Gastrocnemius medialis (tissue), 4 donors: Measurements from ENCODE around the gene OR2T11. TPM values are rescaled to one million over a fixed set of nuclear protein-coding genes. Genes with fewer than 3 reads are reported as not detected.
"Not testable (repeated sequence)": the region's sequence is repeated elsewhere in the genome, so short reads cannot be mapped to it uniquely, and the experiment has no call there.

Experiments used
- ATAC-seq, 2 donors: fragments of 150-250 bp; one replicate each; pipeline ENCODE4 v1.9.1; 2016
- DNase-seq, 2 donors: peaks; one replicate each; pipeline ENCODE4 v3.0.0-alpha.2; 2019
- H3K27ac ChIP-seq, 4 donors: fragments of 200-600 bp; sonication (generic); 1 replicate in 1 of 4; 2 replicates in 3 of 4; pipeline ENCODE4 v1.5.1; 2016 to 2018; ENCODE audit warnings: mild to moderate bottlenecking in 2 of 4, moderate library complexity in 1 of 4
- H3K27me3 ChIP-seq, 3 donors: fragments of 200-600 bp; sonication (generic) in 2 of 3; 1 replicate in 1 of 3; 2 replicates in 2 of 3; pipeline versions ENCODE4 v1.5.1 to v1.6.0; 2016 to 2019; ENCODE audit warnings: mild to moderate bottlenecking in 1 of 3, moderate library complexity in 1 of 3
- H3K36me3 ChIP-seq, 2 donors: fragments of 200-600 bp; sonication (generic) in 1 of 2; one replicate each; pipeline ENCODE4 v1.5.1; 2017 to 2018
- H3K4me1 ChIP-seq, 2 donors: fragments of 200-600 bp; sonication (generic) in 1 of 2; one replicate each; pipeline ENCODE4 v1.5.1; 2016 to 2017; ENCODE audit warnings: mild to moderate bottlenecking in 2 of 2
- H3K4me3 ChIP-seq, 4 donors: fragments of 200-600 bp; sonication (generic) in 3 of 4; 1 replicate in 1 of 4; 2 replicates in 3 of 4; pipeline ENCODE4 v1.5.1; 2016 to 2019; ENCODE audit warnings: mild to moderate bottlenecking in 2 of 4
- H3K9me3 ChIP-seq, 3 donors: fragments of 200-600 bp; sonication (generic) in 2 of 3; 1 replicate in 1 of 3; 2 replicates in 2 of 3; pipeline ENCODE4 v1.5.1; 2016 to 2019
- POLR2A ChIP-seq, 2 donors: fragments of 450-650 bp; IDR thresholded peaks; one replicate each; pipeline ENCODE4 v1.6.1; 2017; ENCODE audit warnings: antibody characterized with exemption in 2 of 2, mild to moderate bottlenecking in 2 of 2, moderate library complexity in 2 of 2
- in situ Hi-C, 4 donors: fragments of 200-750 bp; cut with MboI; loops; one replicate each; pipeline versions ENCODE4 v1.15.0 to v1.8.0; 2017; ENCODE audit warnings: low sequenced_read_pairs in 4 of 4
- intact Hi-C: fragments of 100-400 bp; cut with DNase I; formaldehyde crosslinking; loops from one replicate; pipeline ENCODE4 v1.15.1; 2023; ENCODE audit warnings: low total_unique reads
- total RNA-seq, 4 donors: library from RNA; depleted of rRNA; stranded (reverse); fragments of >200 nt; gene quantifications; one replicate each; pipeline versions ENCODE4 v1.1.0 to v1.2.3, GENCODE V29; 2016
- TF ChIP-seq, protein P1 (sequence below), 5 experiments: fragments of 450-650 bp in 3 of 5; fragments of 200-600 bp in 2 of 5; sonication (generic) in 2 of 5; IDR thresholded peaks in 4 of 5; conservative IDR thresholded peaks in 1 of 5; 1 replicate in 4 of 5; 2 replicates in 1 of 5; pipeline ENCODE4 v1.5.1; 2016 to 2019; ENCODE audit warnings: antibody characterized with exemption in 5 of 5, mild to moderate bottlenecking in 3 of 5, moderate library complexity in 3 of 5

OR2T11 gene, protein sequence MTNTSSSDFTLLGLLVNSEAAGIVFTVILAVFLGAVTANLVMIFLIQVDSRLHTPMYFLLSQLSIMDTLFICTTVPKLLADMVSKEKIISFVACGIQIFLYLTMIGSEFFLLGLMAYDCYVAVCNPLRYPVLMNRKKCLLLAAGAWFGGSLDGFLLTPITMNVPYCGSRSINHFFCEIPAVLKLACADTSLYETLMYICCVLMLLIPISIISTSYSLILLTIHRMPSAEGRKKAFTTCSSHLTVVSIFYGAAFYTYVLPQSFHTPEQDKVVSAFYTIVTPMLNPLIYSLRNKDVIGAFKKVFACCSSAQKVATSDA
- not detected for total RNA-seq

- H3K9me3 ChIP-seq, H3K4me3 ChIP-seq, ATAC-seq, H3K36me3 ChIP-seq, DNase-seq, in situ Hi-C loops, H3K4me1 ChIP-seq, intact Hi-C loops, H3K27ac ChIP-seq, H3K27me3 ChIP-seq: not testable (repeated sequence)
Observed at GRCh38 chr1:248634991-248635390, at the start of gene OR2T11. Gene OR2T11 (minus strand): TSS chr1:248635091. CDS start chr1:248627128, 7,963 bp downstream.

DNA sequence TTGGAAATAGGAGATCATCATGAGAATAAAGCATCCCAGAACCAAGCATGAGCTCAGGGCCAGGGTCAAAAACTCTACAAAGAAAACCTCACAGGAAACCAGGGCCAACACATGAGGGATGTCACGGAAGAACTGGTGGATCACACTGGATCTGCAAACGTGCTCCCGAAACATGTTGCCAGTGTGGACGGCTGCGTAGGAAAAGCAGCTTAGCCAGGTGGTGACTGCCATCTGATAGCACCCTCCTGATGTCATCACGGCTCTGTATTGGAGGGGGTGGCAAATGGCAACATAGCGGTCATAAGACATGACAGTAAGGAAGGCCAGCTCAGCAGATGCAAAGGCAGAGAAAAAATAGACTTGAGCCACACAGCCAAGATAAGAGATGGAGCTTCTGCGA is 46.8 kb upstream of the OR2T11 start:
- intact Hi-C loops = no loop called here
- H3K4me1 ChIP-seq = no peaks in the 10 kb centered on the region
- no peaks in the 10 kb centered on the region for H3K9me3 ChIP-seq
- no peak overlapping the region for H3K4me3 ChIP-seq
- DNase-seq (no peak), ATAC-seq (no peak)
- no peaks in the 10 kb centered on the region for H3K36me3 ChIP-seq
- peaks cover 0 to 3% (median 0%) of the 10 kb centered on the region in 3 donors for H3K27me3 ChIP-seq
- TF ChIP-seq, protein P1, sequence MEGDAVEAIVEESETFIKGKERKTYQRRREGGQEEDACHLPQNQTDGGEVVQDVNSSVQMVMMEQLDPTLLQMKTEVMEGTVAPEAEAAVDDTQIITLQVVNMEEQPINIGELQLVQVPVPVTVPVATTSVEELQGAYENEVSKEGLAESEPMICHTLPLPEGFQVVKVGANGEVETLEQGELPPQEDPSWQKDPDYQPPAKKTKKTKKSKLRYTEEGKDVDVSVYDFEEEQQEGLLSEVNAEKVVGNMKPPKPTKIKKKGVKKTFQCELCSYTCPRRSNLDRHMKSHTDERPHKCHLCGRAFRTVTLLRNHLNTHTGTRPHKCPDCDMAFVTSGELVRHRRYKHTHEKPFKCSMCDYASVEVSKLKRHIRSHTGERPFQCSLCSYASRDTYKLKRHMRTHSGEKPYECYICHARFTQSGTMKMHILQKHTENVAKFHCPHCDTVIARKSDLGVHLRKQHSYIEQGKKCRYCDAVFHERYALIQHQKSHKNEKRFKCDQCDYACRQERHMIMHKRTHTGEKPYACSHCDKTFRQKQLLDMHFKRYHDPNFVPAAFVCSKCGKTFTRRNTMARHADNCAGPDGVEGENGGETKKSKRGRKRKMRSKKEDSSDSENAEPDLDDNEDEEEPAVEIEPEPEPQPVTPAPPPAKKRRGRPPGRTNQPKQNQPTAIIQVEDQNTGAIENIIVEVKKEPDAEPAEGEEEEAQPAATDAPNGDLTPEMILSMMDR (IDR thresholded peaks at IDR 0.05 in 4 of 5, conservative IDR thresholded peaks at IDR 0.05 in 1 of 5) = no peak
- no peak for TF ChIP-seq POLR2A (IDR thresholded peaks at IDR 0.05)
- in situ Hi-C loops = no loop called here
- H3K27ac ChIP-seq = no peak overlapping the region

- no peak overlapping the region for H3K4me3 ChIP-seq
- TF ChIP-seq POLR2A (IDR thresholded peaks at IDR 0.05) = no peak
- TF ChIP-seq, protein P1 (IDR thresholded peaks at IDR 0.05 in 4 of 5, conservative IDR thresholded peaks at IDR 0.05 in 1 of 5) = no peak
- H3K9me3 ChIP-seq = no peaks in the 10 kb centered on the region
- H3K27ac ChIP-seq = no peak overlapping the region
- no peaks in the 10 kb centered on the region for H3K27me3 ChIP-seq
- H3K36me3 ChIP-seq = no peaks in the 10 kb centered on the region
- intact Hi-C loops = no loop called here
- in situ Hi-C loops = no loop called here
- no peak for ATAC-seq
- DNase-seq = no peak
- H3K4me1 ChIP-seq = no peaks in the 10 kb centered on the region
Observed at GRCh38 chr1:248670003-248670402, 35.1 kb upstream of the OR2T11 start.

- H3K9me3 ChIP-seq, H3K4me1 ChIP-seq, intact Hi-C loops, ATAC-seq, H3K27me3 ChIP-seq, H3K36me3 ChIP-seq, DNase-seq, H3K4me3 ChIP-seq, in situ Hi-C loops, H3K27ac ChIP-seq: not testable (repeated sequence)
Observed at GRCh38 chr1:248663453-248664328, 28.8 kb upstream of the OR2T11 start.

DNA sequence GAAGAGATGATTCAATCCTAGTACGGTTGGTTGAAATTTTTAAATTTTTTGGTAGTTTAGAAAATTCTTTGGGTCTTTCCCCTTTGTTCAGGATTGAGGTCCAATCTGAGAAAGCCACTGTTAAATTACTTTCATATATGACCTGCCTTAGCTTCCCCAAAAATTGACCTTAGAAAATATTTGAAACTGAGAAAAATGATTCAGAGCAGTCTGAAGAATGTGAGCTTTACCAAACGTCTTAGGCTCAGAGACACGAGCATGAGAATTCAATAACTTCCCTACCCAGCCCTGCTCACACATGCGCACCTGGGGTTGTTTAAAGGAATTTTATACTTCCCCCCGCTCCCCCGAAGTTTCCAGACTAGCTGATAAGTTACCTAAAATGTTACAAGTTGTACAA is 21.9 kb upstream of the OR2T11 start:
- DNase-seq, H3K27me3 ChIP-seq, in situ Hi-C loops, intact Hi-C loops, H3K36me3 ChIP-seq, ATAC-seq, H3K4me1 ChIP-seq, H3K27ac ChIP-seq, H3K4me3 ChIP-seq, H3K9me3 ChIP-seq: not testable (repeated sequence)

GRCh38 chr1:248655354-248655753 is 20.5 kb upstream of the OR2T11 start, which contains the start of gene OR2T27:
Gene OR2T27 (minus strand): TSS chr1:248655528. CDS start chr1:248650884, 4,644 bp downstream.
- ATAC-seq, H3K27me3 ChIP-seq, H3K36me3 ChIP-seq, intact Hi-C loops, H3K4me1 ChIP-seq, DNase-seq, H3K4me3 ChIP-seq, in situ Hi-C loops, H3K27ac ChIP-seq, H3K9me3 ChIP-seq: not testable (repeated sequence)

GRCh38 chr1:248648770-248649536 is 14.1 kb upstream of the OR2T11 start:
- intact Hi-C loops, H3K4me1 ChIP-seq, DNase-seq, H3K27ac ChIP-seq, in situ Hi-C loops, ATAC-seq, H3K36me3 ChIP-seq, H3K9me3 ChIP-seq, H3K27me3 ChIP-seq, H3K4me3 ChIP-seq: not testable (repeated sequence)

GRCh38 chr1:248645178-248645577 is 10.3 kb upstream of the OR2T11 start, which contains the start of gene OR2T35:
Gene OR2T35 (minus strand): TSS chr1:248645278. CDS start chr1:248639258, 6,020 bp downstream.
- H3K27ac ChIP-seq, H3K36me3 ChIP-seq, H3K27me3 ChIP-seq, H3K4me3 ChIP-seq, H3K9me3 ChIP-seq, ATAC-seq, H3K4me1 ChIP-seq, intact Hi-C loops, DNase-seq, in situ Hi-C loops: not testable (repeated sequence)
